SH-SY5Y (cell line): ENCODE data around the gene COL5A2.

ENCODE experiments used
- GATA2 ChIP-seq: IDR thresholded peaks from 2 replicates; pipeline ENCODE4 v1.6.1; 2011; ENCODE audit warnings: mild to moderate bottlenecking, low read depth, low read length
- GATA3 ChIP-seq: IDR thresholded peaks from 2 replicates; pipeline ENCODE4 v1.6.1; 2011; ENCODE audit warnings: low read depth, mild to moderate bottlenecking, low read length, moderate library complexity

DNA sequence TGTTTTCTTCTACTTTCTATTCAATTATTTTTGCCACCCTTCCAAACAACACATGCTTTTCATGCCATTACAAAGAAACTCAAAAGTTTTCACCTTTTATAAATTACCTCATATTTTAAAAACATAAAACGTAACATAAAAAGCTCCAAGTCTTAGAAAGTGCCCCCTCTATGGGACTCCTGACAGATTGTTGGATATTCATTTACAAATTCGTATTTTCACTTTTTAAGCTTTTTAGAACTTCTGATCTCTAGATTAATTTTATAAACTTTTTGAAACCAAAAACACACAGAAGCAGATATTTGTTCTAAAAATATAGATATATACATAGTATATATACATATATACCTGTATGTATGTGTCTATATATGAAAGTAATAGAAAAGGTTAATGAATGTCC, 1.5 kb downstream of the COL5A2 start:
- TF ChIP-seq GATA3 (no peak), GATA2 (no peak)
